Right lobe of liver (tissue), 4 donors: ENCODE measurements around the gene ADAM12.

Source experiments
- POLR2A ChIP-seq: fragments of 450-650 bp; IDR thresholded peaks from one replicate; pipeline ENCODE4 v1.6.1; 2017; ENCODE audit warnings: antibody characterized with exemption, mild to moderate bottlenecking
- TF ChIP-seq, protein P1 (sequence below), 4 donors: fragments of 200-600 bp in 3 of 4; fragments of 450-650 bp in 1 of 4; IDR thresholded peaks; one replicate each; pipeline versions ENCODE4 v1.5.1 to v1.8.0; 2016 to 2022; ENCODE audit warnings: antibody characterized with exemption in 4 of 4, mild to moderate bottlenecking in 2 of 4
- donor health status: DM: no; HTN: no; CAD: no.
- donor health status: DM: no; HTN: no; CAD: no.
- donor health status: DM: no; HTN: yes; CAD: no.

DNA sequence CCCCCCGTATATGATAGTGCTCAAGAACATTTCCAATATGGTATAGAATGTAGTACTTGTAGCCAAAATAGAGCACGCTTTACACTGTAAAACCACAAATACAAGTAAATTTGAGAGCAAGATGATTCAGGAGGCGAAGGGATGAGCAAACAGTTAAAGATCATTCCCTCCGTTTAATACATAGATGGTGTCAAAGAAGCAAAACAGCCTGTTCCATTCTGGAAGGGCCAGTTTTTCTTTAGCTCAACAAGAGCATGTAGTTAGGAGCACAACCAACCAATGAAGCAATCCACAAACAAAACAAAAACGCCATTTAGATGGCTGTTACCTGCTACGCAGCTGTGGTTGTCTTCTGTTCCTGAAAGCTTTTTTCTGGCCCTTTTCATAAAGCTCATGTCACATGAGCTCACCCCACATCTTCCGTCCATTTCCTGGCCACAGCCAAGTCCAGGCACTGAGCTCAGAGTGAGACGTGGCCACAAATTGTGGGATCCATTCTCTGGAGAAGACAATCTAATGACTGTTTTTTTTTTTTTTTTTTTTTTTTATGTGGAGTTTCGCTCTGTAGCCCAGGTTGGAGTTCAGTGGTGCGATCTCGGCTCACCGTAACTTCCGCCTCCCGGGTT, 306.3 kb downstream of the ADAM12 start:
- TF ChIP-seq, protein P1, sequence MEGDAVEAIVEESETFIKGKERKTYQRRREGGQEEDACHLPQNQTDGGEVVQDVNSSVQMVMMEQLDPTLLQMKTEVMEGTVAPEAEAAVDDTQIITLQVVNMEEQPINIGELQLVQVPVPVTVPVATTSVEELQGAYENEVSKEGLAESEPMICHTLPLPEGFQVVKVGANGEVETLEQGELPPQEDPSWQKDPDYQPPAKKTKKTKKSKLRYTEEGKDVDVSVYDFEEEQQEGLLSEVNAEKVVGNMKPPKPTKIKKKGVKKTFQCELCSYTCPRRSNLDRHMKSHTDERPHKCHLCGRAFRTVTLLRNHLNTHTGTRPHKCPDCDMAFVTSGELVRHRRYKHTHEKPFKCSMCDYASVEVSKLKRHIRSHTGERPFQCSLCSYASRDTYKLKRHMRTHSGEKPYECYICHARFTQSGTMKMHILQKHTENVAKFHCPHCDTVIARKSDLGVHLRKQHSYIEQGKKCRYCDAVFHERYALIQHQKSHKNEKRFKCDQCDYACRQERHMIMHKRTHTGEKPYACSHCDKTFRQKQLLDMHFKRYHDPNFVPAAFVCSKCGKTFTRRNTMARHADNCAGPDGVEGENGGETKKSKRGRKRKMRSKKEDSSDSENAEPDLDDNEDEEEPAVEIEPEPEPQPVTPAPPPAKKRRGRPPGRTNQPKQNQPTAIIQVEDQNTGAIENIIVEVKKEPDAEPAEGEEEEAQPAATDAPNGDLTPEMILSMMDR (IDR thresholded peaks at IDR 0.05), result no peak
- no peak for TF ChIP-seq POLR2A
